ENCODE results near the gene ANTXR1.

The ANTXR1 gene

GRCh38 chr2:69269330-69269729 is 256.4 kb downstream of the ANTXR1 start:
- Histone ChIP-seq H3K27ac (ENCODE audit: low read length) (no peak overlapping the region), H3K9me3 (ENCODE audit: insufficient read depth, low read depth, low read length) (0 out of 2 replicates have a peak, but pooled peaks cover 7% of the 10 kb centered on the region), H3K9ac (ENCODE audit: low read depth, low read length) (no peak overlapping the region), H3K4me1 (ENCODE audit: insufficient read depth, low read length) (no peaks in the 10 kb centered on the region), H3K36me3 (ENCODE audit: insufficient read depth, low read depth, low read length) (no peaks in the 10 kb centered on the region), H3K4me3 (ENCODE audit: low read length) (no peak overlapping the region), H3K27me3 (ENCODE audit: insufficient read depth, low read length) (no peaks in the 10 kb centered on the region; the same call in 1 of the 2 replicates)

GRCh38 chr2:69271831-69272257 is 258.9 kb downstream of the ANTXR1 start:
- no peaks in the 10 kb centered on the region for H3K9me3 ChIP-seq (ENCODE audit: insufficient read depth, low read depth, low read length)
- H3K4me1 ChIP-seq (ENCODE audit: insufficient read depth, low read length): no peaks in the 10 kb centered on the region
- H3K9ac ChIP-seq (ENCODE audit: low read depth, low read length): no peak overlapping the region
- no peak overlapping the region for H3K4me3 ChIP-seq (ENCODE audit: low read length)
- no peaks in the 10 kb centered on the region; the same call in 1 of the 2 replicates for H3K27me3 ChIP-seq (ENCODE audit: insufficient read depth, low read length)
- no peaks in the 10 kb centered on the region for H3K36me3 ChIP-seq (ENCODE audit: insufficient read depth, low read depth, low read length)
- no peak overlapping the region for H3K27ac ChIP-seq (ENCODE audit: low read length)

GRCh38 chr2:69272803-69273471 is 260.0 kb downstream of the ANTXR1 start:
- Histone ChIP-seq H3K9me3 (ENCODE audit: insufficient read depth, low read depth, low read length) (no peaks in the 10 kb centered on the region), H3K27me3 (ENCODE audit: insufficient read depth, low read length) (no peaks in the 10 kb centered on the region; the same call in 1 of the 2 replicates), H3K4me3 (ENCODE audit: low read length) (no peak overlapping the region), H3K4me1 (ENCODE audit: insufficient read depth, low read length) (no peaks in the 10 kb centered on the region), H3K9ac (ENCODE audit: low read depth, low read length) (no peak overlapping the region), H3K27ac (ENCODE audit: low read length) (no peak overlapping the region), H3K36me3 (ENCODE audit: insufficient read depth, low read depth, low read length) (no peaks in the 10 kb centered on the region)

GRCh38 chr2:69275490-69275889 is 262.5 kb downstream of the ANTXR1 start:
- no peaks in the 10 kb centered on the region for H3K36me3 ChIP-seq (ENCODE audit: insufficient read depth, low read depth, low read length)
- H3K27ac ChIP-seq (ENCODE audit: low read length): no peak overlapping the region
- H3K4me3 ChIP-seq (ENCODE audit: low read length): no peak overlapping the region
- H3K9me3 ChIP-seq (ENCODE audit: insufficient read depth, low read depth, low read length): no peaks in the 10 kb centered on the region
- no peaks in the 10 kb centered on the region; the same call in 1 of the 2 replicates for H3K27me3 ChIP-seq (ENCODE audit: insufficient read depth, low read length)
- H3K4me1 ChIP-seq (ENCODE audit: insufficient read depth, low read length): no peaks in the 10 kb centered on the region
- no peak overlapping the region for H3K9ac ChIP-seq (ENCODE audit: low read depth, low read length)

- no peaks in the 10 kb centered on the region for H3K27me3 ChIP-seq (ENCODE audit: insufficient read depth, low read length)
- no peak overlapping the region for H3K9ac ChIP-seq (ENCODE audit: low read depth, low read length)
- no peaks in the 10 kb centered on the region for H3K4me1 ChIP-seq (ENCODE audit: insufficient read depth, low read length)
- no peaks in the 10 kb centered on the region for H3K9me3 ChIP-seq (ENCODE audit: insufficient read depth, low read depth, low read length)
- no peaks in the 10 kb centered on the region for H3K36me3 ChIP-seq (ENCODE audit: insufficient read depth, low read depth, low read length)
- no peak overlapping the region for H3K4me3 ChIP-seq (ENCODE audit: low read length)
- H3K27ac ChIP-seq (ENCODE audit: low read length): no peak overlapping the region
Measured at GRCh38 chr2:69278366-69278765, 265.4 kb downstream of the ANTXR1 start.

- H3K27ac ChIP-seq (ENCODE audit: low read length): no peak overlapping the region
- H3K27me3 ChIP-seq (ENCODE audit: insufficient read depth, low read length): no peaks in the 10 kb centered on the region
- H3K4me3 ChIP-seq (ENCODE audit: low read length): no peak overlapping the region
- no peaks in the 10 kb centered on the region for H3K4me1 ChIP-seq (ENCODE audit: insufficient read depth, low read length)
- no peaks in the 10 kb centered on the region for H3K36me3 ChIP-seq (ENCODE audit: insufficient read depth, low read depth, low read length)
- H3K9ac ChIP-seq (ENCODE audit: low read depth, low read length): no peak overlapping the region
- H3K9me3 ChIP-seq (ENCODE audit: insufficient read depth, low read depth, low read length): no peaks in the 10 kb centered on the region
Measured at GRCh38 chr2:69279211-69279610, 266.2 kb downstream of the ANTXR1 start.

GRCh38 chr2:69279931-69280681 is 267.1 kb downstream of the ANTXR1 start:
- no peak overlapping the region for H3K27ac ChIP-seq (ENCODE audit: low read length)
- no peaks in the 10 kb centered on the region for H3K9me3 ChIP-seq (ENCODE audit: insufficient read depth, low read depth, low read length)

GRCh38 chr2:69280796-69281412 is 267.9 kb downstream of the ANTXR1 start:
- no peaks in the 10 kb centered on the region for H3K27me3 ChIP-seq (ENCODE audit: insufficient read depth, low read length)
- H3K36me3 ChIP-seq (ENCODE audit: insufficient read depth, low read depth, low read length): no peaks in the 10 kb centered on the region
- no peak overlapping the region for H3K9ac ChIP-seq (ENCODE audit: low read depth, low read length)
- no peaks in the 10 kb centered on the region for H3K9me3 ChIP-seq (ENCODE audit: insufficient read depth, low read depth, low read length)
- no peaks in the 10 kb centered on the region for H3K4me1 ChIP-seq (ENCODE audit: insufficient read depth, low read length)
- H3K4me3 ChIP-seq (ENCODE audit: low read length): no peak overlapping the region
- H3K27ac ChIP-seq (ENCODE audit: low read length): no peak overlapping the region

More at GRCh38 chr2:69279931-69280681, 267.1 kb downstream of the ANTXR1 start:
- H3K36me3 ChIP-seq (ENCODE audit: insufficient read depth, low read depth, low read length): no peaks in the 10 kb centered on the region
- no peak overlapping the region for H3K9ac ChIP-seq (ENCODE audit: low read depth, low read length)
- H3K27me3 ChIP-seq (ENCODE audit: insufficient read depth, low read length): no peaks in the 10 kb centered on the region
- H3K4me3 ChIP-seq (ENCODE audit: low read length): no peak overlapping the region
- H3K4me1 ChIP-seq (ENCODE audit: insufficient read depth, low read length): no peaks in the 10 kb centered on the region

- Histone ChIP-seq H3K36me3 (ENCODE audit: insufficient read depth, low read depth, low read length) (no peaks in the 10 kb centered on the region), H3K4me3 (ENCODE audit: low read length) (no peak overlapping the region), H3K9ac (ENCODE audit: low read depth, low read length) (no peak overlapping the region), H3K27me3 (ENCODE audit: insufficient read depth, low read length) (no peaks in the 10 kb centered on the region), H3K27ac (ENCODE audit: low read length) (no peak overlapping the region), H3K9me3 (ENCODE audit: insufficient read depth, low read depth, low read length) (no peaks in the 10 kb centered on the region), H3K4me1 (ENCODE audit: insufficient read depth, low read length) (no peaks in the 10 kb centered on the region)
Measured at GRCh38 chr2:69285379-69285894, 272.5 kb downstream of the ANTXR1 start.

GRCh38 chr2:69287544-69287943 is 274.6 kb downstream of the ANTXR1 start:
- Histone ChIP-seq H3K4me1 (ENCODE audit: insufficient read depth, low read length) (no peaks in the 10 kb centered on the region), H3K9me3 (ENCODE audit: insufficient read depth, low read depth, low read length) (no peaks in the 10 kb centered on the region), H3K27ac (ENCODE audit: low read length) (no peak overlapping the region), H3K9ac (ENCODE audit: low read depth, low read length) (no peak overlapping the region), H3K36me3 (ENCODE audit: insufficient read depth, low read depth, low read length) (no peaks in the 10 kb centered on the region), H3K27me3 (ENCODE audit: insufficient read depth, low read length) (no peaks in the 10 kb centered on the region), H3K4me3 (ENCODE audit: low read length) (no peak overlapping the region)

GRCh38 chr2:69288429-69288828 is 275.4 kb downstream of the ANTXR1 start:
- no peak overlapping the region for H3K4me3 ChIP-seq (ENCODE audit: low read length)
- H3K4me1 ChIP-seq (ENCODE audit: insufficient read depth, low read length): no peaks in the 10 kb centered on the region
- no peaks in the 10 kb centered on the region for H3K27me3 ChIP-seq (ENCODE audit: insufficient read depth, low read length)
- no peak overlapping the region for H3K27ac ChIP-seq (ENCODE audit: low read length)
- no peaks in the 10 kb centered on the region for H3K9me3 ChIP-seq (ENCODE audit: insufficient read depth, low read depth, low read length)
- H3K9ac ChIP-seq (ENCODE audit: low read depth, low read length): no peak overlapping the region
- H3K36me3 ChIP-seq (ENCODE audit: insufficient read depth, low read depth, low read length): no peaks in the 10 kb centered on the region
